Left lung (tissue), 10 donors: Measurements from ENCODE around the gene PDLIM5. TPM values are rescaled to one million over a fixed set of nuclear protein-coding genes. Genes with fewer than 3 reads are reported as not detected.
"Not testable (repeated sequence)": the region's sequence is repeated elsewhere in the genome, so short reads cannot be mapped to it uniquely, and the experiment has no call there.

Source experiments
- ATAC-seq: fragments of 200-7000 bp; cut with Tn5 transposase; one replicate; pipeline ENCODE4 v1.9.1; 2020; ENCODE audit warnings: moderate library complexity
- DNase-seq, 4 donors: peaks; one replicate each; pipeline ENCODE4 v3.0.0-alpha.2; 2013 to 2020
- H3K27ac ChIP-seq, 2 donors: fragments of 200-600 bp; sonication (generic) in 1 of 2; one replicate each; pipeline versions ENCODE4 v1.5.0 to v1.8.0; 2020 to 2021
- H3K27me3 ChIP-seq, 2 donors: fragments of 200-600 bp; sonication (generic) in 1 of 2; one replicate each; pipeline versions ENCODE4 v1.5.0 to v1.8.0; 2020 to 2021
- H3K36me3 ChIP-seq, 2 donors: fragments of 200-600 bp; sonication (generic) in 1 of 2; one replicate each; pipeline versions ENCODE4 v1.5.0 to v1.8.0; 2020 to 2021
- H3K4me1 ChIP-seq, 2 donors: fragments of 200-600 bp; one replicate each; pipeline ENCODE4 v1.8.0; 2021
- H3K4me3 ChIP-seq, 2 donors: fragments of 200-600 bp; sonication (generic) in 1 of 2; one replicate each; pipeline versions ENCODE4 v1.5.0 to v1.8.0; 2020 to 2021; ENCODE audit warnings: mild to moderate bottlenecking in 1 of 2
- H3K9me3 ChIP-seq, 2 donors: fragments of 200-600 bp; sonication (generic) in 1 of 2; one replicate each; pipeline versions ENCODE4 v1.5.0 to v1.8.0; 2020 to 2021
- intact Hi-C, 2 donors: fragments of 100-400 bp; cut with DNase I; formaldehyde crosslinking; loops; one replicate each; pipeline versions ENCODE4 v1.11.2 to v1.14.2; 2022
- polyA plus RNA-seq, 6 donors: library from polyadenylated mRNA; unstranded; fragments of 120-200 nt; gene quantifications; one replicate each; pipeline ENCODE4 v1.2.1, GENCODE V29; 2013; ENCODE audit not compliant: insufficient read length in 6 of 6
- total RNA-seq, 2 donors: library from RNA; stranded (reverse); fragmentation: NEBNext Ultra II Directional; extraction: Animal tissue kit (Norgen Biotek cat#: 25700); gene quantifications; one replicate each; pipeline ENCODE4 v1.2.1, GENCODE V29; 2021
- TF ChIP-seq, protein P1 (sequence below), 2 donors: fragments of 200-600 bp; sonication (generic) in 1 of 2; IDR thresholded peaks; one replicate each; pipeline versions ENCODE4 v1.5.0 to v1.8.0; 2021; ENCODE audit warnings: antibody characterized with exemption in 2 of 2
- donor health status: DM: no; HTN: yes; CAD: no.
- donor health status: DM: no; HTN: no; CAD: no.

Gene PDLIM5
- total and polyA plus RNA-seq, 8 donors = 18.3 to 105 (median 20.3) TPM

DNA sequence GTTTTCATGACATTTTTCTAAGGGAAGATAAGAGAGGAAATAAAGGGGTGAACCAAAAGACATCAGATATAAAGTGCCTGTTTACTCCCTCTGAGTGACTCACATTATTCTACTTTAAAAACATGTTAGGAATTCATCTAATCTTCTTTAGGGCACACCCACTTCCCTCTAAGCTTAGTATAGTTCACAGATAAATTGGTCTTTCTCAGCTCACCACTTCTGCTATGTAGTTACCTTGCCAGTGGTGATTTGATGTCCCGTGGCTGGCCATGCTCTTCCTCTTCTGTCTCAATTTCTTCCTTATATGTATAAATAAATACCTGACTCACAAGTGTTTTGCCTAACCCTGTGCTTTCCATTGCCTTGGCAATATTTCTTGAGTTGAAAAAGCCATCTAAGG lies 96.8 kb downstream of the PDLIM5 start:
- Histone ChIP-seq H3K36me3 (no peaks in the 10 kb centered on the region), H3K4me1 (peaks cover 4 to 15% of the 10 kb centered on the region in 2 donors), H3K27me3 (no peaks in the 10 kb centered on the region), H3K9me3 (no peaks in the 10 kb centered on the region), H3K27ac (peak overlapping the region in 1 of 2 donors; percentile 24), H3K4me3 (no peak overlapping the region)
- intact Hi-C loops = no loop called here
- TF ChIP-seq, protein P1, sequence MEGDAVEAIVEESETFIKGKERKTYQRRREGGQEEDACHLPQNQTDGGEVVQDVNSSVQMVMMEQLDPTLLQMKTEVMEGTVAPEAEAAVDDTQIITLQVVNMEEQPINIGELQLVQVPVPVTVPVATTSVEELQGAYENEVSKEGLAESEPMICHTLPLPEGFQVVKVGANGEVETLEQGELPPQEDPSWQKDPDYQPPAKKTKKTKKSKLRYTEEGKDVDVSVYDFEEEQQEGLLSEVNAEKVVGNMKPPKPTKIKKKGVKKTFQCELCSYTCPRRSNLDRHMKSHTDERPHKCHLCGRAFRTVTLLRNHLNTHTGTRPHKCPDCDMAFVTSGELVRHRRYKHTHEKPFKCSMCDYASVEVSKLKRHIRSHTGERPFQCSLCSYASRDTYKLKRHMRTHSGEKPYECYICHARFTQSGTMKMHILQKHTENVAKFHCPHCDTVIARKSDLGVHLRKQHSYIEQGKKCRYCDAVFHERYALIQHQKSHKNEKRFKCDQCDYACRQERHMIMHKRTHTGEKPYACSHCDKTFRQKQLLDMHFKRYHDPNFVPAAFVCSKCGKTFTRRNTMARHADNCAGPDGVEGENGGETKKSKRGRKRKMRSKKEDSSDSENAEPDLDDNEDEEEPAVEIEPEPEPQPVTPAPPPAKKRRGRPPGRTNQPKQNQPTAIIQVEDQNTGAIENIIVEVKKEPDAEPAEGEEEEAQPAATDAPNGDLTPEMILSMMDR (IDR thresholded peaks at IDR 0.05) = no peak
- ATAC-seq (peak; percentile 82), DNase-seq (no peak)

DNA sequence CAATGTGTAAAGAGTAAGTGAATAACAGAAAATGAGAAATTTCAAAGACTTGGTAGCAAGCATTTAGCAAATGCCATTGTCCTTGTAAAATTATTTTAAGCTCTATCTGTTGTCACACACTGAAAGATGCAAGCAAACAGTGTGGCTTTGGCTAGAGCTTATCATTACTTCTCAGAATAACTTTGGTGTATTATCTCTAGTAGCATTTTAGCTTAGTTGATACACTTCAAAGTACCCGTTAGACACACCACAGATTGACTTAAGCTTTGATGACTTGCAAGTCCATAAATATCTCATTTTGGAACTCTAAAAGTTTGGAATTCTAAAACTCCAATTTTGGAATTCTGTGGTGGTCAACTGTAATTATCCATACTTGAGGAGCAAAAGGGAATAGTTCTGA lies 98.6 kb downstream of the PDLIM5 start:
- H3K36me3 ChIP-seq = no peaks in the 10 kb centered on the region
- peaks cover 4 to 12% of the 10 kb centered on the region in 2 donors for H3K4me1 ChIP-seq
- no peak for DNase-seq
- no peak overlapping the region for H3K4me3 ChIP-seq
- intact Hi-C loops = no loop called here
- no peak overlapping the region for H3K27ac ChIP-seq
- no peaks in the 10 kb centered on the region for H3K9me3 ChIP-seq
- TF ChIP-seq, protein P1 (IDR thresholded peaks at IDR 0.05) = no peak
- no peak for ATAC-seq
- H3K27me3 ChIP-seq = no peaks in the 10 kb centered on the region

DNA sequence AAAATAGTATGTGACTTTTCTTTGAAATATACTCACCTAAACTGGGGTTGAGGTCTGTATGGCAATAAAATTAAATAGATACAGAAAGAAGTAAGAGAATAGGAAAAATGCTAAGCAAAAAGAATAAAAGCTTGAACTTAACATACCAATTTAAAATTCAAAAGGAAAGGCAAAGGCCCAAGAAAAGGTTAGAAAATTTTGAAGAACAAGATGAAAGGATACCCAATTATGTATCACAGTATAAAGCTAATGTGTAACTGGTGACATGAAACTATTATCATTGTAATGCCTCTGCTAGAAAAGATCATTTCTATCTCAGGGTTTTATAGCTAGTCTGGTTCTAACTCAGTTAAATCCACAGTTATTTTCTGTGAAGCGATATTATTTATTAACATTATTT lies 99.1 kb downstream of the PDLIM5 start:
- no peak for ATAC-seq
- Histone ChIP-seq H3K9me3 (no peaks in the 10 kb centered on the region), H3K4me1 (peaks cover 4 to 8% of the 10 kb centered on the region in 2 donors), H3K36me3 (no peaks in the 10 kb centered on the region), H3K4me3 (no peak overlapping the region), H3K27me3 (no peaks in the 10 kb centered on the region), H3K27ac (no peak overlapping the region)
- intact Hi-C loops = no loop called here
- TF ChIP-seq, protein P1 (IDR thresholded peaks at IDR 0.05) = no peak
- DNase-seq = no peak

DNA sequence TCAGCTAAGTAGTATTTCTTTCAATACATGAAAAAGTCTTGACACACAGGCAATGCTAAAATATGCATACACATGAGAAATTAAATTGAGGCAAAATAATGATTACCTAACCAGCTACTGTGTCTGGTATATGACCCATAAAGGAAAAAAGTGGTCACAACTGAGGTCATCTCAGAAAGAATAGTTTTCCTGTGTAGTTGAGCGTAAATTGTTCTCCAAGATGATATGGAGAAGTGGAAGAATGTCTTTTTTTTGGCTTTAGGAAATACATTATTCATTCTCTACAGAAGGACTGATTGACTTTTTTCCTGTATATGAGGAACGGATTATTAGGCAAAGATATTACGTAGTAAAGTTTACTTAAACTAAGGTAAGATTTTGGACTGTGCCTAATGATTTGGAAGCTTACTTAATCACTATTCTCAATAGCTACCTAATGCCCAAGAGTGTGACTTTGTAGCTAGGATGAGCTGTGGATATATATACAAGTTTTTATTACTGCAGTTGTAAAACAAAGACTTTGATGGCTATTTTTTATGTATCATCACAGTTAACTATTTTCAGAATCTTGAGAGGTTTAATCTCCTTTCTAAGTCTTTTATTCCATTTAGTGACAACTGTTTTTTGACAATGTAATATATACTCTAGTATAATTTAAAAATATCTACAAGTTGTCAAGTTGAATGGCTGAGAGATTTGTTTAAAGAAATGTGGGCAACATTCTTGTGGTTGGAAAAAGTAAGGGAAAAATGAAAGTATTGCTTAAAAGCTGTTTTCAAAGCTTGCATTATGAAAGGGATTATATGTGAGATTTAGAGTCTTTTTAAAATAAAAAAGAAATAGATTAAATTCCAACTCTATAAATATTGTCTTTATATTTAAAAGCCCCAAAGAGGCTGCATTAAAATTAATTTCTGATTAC lies 100.2 kb downstream of the PDLIM5 start:
- Histone ChIP-seq H3K27me3 (no peaks in the 10 kb centered on the region), H3K4me3 (no peak overlapping the region), H3K4me1 (peaks cover 4 to 8% of the 10 kb centered on the region in 2 donors), H3K27ac (no peak overlapping the region), H3K9me3 (no peaks in the 10 kb centered on the region), H3K36me3 (no peaks in the 10 kb centered on the region)
- TF ChIP-seq, protein P1 (IDR thresholded peaks at IDR 0.05) = no peak
- no peak for ATAC-seq
- no peak for DNase-seq
- intact Hi-C loops = no loop called here

DNA sequence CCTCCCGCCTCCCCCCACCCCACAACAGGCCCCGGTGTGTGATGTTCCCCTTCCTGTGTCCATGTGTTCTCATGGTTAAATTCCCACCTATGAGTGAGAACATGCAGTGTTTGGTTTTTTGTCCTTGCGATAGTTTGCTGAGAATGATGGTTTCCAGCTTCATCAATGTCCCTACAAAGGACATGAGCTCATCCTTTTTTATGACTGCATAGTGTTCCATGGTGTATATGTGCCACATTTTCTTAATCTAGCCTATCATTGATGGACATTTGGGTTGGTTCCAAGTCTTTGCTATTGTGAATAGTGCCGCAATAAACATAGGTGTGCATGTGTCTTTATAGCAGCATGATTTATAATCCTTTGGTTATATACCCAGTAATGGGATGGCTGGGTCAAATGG lies 104.3 kb downstream of the PDLIM5 start:
- DNase-seq, H3K27ac ChIP-seq, H3K4me3 ChIP-seq, ATAC-seq, H3K36me3 ChIP-seq, H3K27me3 ChIP-seq, H3K9me3 ChIP-seq, intact Hi-C loops, H3K4me1 ChIP-seq: not testable (repeated sequence)

DNA sequence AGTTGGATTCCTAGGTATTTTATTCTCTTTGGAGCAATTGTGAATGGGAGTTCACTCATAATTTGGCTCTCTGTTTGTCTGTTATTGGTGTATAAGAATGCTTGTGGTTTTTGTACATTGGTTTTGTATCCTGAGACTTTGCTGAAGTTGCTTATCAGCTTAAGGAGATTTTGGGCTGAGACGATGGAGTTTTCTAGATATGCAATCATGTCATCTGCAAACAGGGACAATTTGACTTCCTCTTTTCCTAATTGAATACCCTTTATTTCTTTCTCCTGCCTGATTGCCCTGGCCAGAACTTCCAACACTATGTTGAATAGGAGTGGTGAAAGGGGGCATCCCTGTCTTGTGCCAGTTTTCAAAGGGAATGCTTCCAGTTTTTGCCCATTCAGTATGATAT lies 105.9 kb downstream of the PDLIM5 start:
- DNase-seq, H3K27ac ChIP-seq, H3K4me3 ChIP-seq, ATAC-seq, H3K27me3 ChIP-seq, H3K36me3 ChIP-seq, H3K9me3 ChIP-seq, intact Hi-C loops: not testable (repeated sequence)
- H3K4me1 ChIP-seq = peaks cover 5 to 13% of the 10 kb centered on the region in 2 donors
